RWPE1 (cell line): Measurements from ENCODE around the gene KLHL10.

Source experiments
- CTCF ChIA-PET: fragments of 350-600 bp; sonication (Branson Sonifier 250); formaldehyde crosslinking; extraction: SDS; loops from one replicate; lab custom pipeline; 2021; lab: Yijun Ruan, JAX
- POLR2A ChIA-PET: fragments of 400-600 bp; formaldehyde crosslinking; extraction: SDS; loops from one replicate; lab custom pipeline; 2020; ENCODE audit warnings: antibody characterized with exemption; ENCODE audit not compliant: low non-redundant PET; lab: Yijun Ruan, JAX
- DNase-seq: peaks from one replicate; pipeline ENCODE4 v3.0.0; 2012; ENCODE audit warnings: low spot score
- H3K27ac ChIP-seq: fragments of 450-650 bp; 2 replicates; pipeline ENCODE4 v1.5.1; 2017
- TF ChIP-seq, protein P1 (sequence below): fragments of 450-650 bp; conservative IDR thresholded peaks from 2 replicates; pipeline ENCODE4 v1.5.1; 2017; ENCODE audit warnings: low read depth, mild to moderate bottlenecking

The KLHL10 gene

GRCh38 chr17:41797377-41797776 is 40.2 kb upstream of the KLHL10 start:
- CTCF ChIA-PET: interaction anchor here (0.6 kb wide), 2 partner anchors 32 to 60 kb away, joined by 3 read pairs; no protein-coding TSS in a partner anchor
- peak overlapping the region; percentile 100 for H3K27ac ChIP-seq
- TF ChIP-seq, protein P1, sequence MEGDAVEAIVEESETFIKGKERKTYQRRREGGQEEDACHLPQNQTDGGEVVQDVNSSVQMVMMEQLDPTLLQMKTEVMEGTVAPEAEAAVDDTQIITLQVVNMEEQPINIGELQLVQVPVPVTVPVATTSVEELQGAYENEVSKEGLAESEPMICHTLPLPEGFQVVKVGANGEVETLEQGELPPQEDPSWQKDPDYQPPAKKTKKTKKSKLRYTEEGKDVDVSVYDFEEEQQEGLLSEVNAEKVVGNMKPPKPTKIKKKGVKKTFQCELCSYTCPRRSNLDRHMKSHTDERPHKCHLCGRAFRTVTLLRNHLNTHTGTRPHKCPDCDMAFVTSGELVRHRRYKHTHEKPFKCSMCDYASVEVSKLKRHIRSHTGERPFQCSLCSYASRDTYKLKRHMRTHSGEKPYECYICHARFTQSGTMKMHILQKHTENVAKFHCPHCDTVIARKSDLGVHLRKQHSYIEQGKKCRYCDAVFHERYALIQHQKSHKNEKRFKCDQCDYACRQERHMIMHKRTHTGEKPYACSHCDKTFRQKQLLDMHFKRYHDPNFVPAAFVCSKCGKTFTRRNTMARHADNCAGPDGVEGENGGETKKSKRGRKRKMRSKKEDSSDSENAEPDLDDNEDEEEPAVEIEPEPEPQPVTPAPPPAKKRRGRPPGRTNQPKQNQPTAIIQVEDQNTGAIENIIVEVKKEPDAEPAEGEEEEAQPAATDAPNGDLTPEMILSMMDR: no peak
- POLR2A ChIA-PET: interaction anchor here (5.8 kb wide), 1 partner anchor 12 kb away, joined by 90 read pairs; the partner anchor contains the start of gene JUP
- DNase-seq: no peak

- ChIA-PET CTCF (interaction anchor here (3.9 kb wide), 1 partner anchor 13 kb away, joined by 51 read pairs; the partner anchor contains the start of gene JUP), POLR2A (interaction anchor here (0.5 to 5.8 kb wide), 3 partner anchors 13 to 18 kb away, joined by 3 to 90 read pairs (median 4); partner anchors contain the start of genes FKBP10 and JUP)
Measured at GRCh38 chr17:41799366-41799765, 38.3 kb upstream of the KLHL10 start.

DNA sequence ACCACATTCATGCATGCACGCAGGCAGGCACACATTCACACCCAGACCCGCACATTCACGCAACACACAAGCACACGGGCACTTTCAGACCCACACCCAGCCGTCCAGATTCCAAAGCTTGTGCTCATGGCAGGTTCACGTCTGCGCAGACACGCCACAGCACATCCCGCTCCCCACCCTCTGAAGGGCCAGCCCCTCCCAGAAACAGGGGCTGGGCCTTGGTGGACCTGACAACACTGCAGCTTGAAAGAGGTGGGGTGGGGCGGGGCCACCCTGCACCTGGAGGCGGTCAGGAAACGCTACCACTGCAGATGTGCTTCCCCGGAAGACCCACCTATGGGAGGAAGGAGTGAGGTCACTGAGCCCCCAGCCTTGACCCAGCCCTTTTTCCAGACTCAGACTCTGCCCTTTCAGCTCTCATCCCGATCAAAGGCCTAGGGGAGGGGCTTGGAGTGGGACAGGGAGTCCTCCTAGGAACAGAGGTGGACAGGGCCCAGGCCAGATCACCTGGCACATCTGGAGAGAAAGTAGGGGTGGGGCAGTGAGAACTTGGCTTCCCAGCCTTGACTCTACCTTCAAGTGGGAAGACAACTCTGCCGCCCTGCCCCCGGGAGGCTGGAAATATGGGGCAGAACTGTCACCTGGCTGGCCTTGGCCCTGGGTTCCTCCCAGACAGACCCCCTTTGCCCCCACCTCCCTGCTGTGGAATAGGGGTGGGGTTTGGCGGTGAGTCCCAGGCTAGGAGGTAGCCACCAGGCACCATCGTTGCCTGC is 36.8 kb upstream of the KLHL10 start:
- ChIA-PET CTCF (interaction anchor here (0.7 to 3.9 kb wide), 20 partner anchors 8 to 105 kb away, joined by 3 to 51 read pairs (median 4); partner anchors contain the start of genes JUP and P3H4), POLR2A (interaction anchor here (0.6 to 5.8 kb wide), 7 partner anchors 8 to 216 kb away, joined by 3 to 90 read pairs (median 5); partner anchors contain the start of genes DNAJC7 and JUP)
- TF ChIP-seq, protein P1: no peak
- peak overlapping the region; percentile 100 for H3K27ac ChIP-seq
- DNase-seq: peak; percentile 94

More at GRCh38 chr17:41799366-41799765, 38.3 kb upstream of the KLHL10 start:
- TF ChIP-seq, protein P1: no peak
- H3K27ac ChIP-seq: peak overlapping the region; percentile 100
- peak; percentile 52 for DNase-seq

DNA sequence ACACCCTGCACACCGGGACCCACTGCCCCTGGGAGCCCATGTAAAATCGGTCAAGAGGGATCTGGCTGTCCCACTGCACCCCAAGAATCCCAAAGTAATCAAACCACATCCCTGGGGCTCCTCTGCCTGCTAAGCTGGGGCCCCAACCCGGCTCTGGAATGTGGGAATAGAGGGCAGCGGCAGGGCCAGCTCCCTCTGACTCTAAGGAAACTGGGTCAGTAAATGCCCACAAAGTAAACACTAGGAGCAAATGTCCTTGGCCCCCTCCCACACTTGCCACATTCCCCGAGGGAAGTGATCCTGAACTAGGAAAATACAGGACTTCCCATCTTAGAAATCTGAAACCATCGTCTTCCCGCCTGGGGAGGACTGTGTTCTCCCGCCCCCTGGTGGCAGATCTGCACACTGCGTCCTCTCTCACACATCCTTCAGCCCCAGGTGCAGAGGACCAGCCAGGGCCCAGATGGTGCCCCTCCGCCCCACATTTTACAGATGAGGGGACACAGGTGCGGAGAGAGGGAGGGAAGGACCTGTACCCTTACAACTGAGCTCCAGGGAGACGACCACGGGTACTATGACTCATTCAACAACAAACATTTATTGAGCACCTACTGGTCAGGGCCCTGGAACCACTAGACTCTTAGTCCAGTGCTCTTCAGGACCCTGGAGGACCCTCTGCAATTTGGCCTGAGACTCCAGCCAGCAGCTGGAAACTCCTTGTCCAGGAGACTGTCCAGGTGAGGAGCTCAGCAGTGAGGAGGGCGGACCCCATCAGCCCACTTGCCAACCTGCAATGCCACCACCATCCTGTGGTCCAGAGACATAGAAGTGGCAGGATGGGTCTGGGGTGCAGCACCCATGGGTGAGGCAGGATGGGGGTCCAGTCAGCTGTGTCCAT is 36.0 kb upstream of the KLHL10 start:
- peak; percentile 72 for DNase-seq
- CTCF ChIA-PET: interaction anchor here (0.7 to 3.9 kb wide), 19 partner anchors 8 to 64 kb away, joined by 3 to 51 read pairs (median 4); partner anchors contain the start of genes JUP and P3H4
- TF ChIP-seq, protein P1: peak; percentile 95
- POLR2A ChIA-PET: interaction anchor here (0.8 to 5.8 kb wide), 4 partner anchors 9 to 113 kb away, joined by 3 to 90 read pairs (median 6); partner anchors contain the start of gene JUP
- peak overlapping the region; percentile 100 for H3K27ac ChIP-seq

GRCh38 chr17:41803049-41804020 is 34.3 kb upstream of the KLHL10 start:
- CTCF ChIA-PET: interaction anchor here (0.7 kb wide), 1 partner anchor 50 kb away, joined by 4 read pairs; no protein-coding TSS in a partner anchor
- TF ChIP-seq, protein P1: no peak

More at GRCh38 chr17:41803049-41804020, 34.3 kb upstream of the KLHL10 start:
- no peak for DNase-seq
- peak overlapping the region; percentile 100 for H3K27ac ChIP-seq
- POLR2A ChIA-PET: interaction anchor here (5.8 kb wide), 1 partner anchor 18 kb away, joined by 90 read pairs; the partner anchor contains the start of gene JUP
